HFFc6 (cell line): Measurements from ENCODE around the gene AKNA. TPM values are rescaled to one million over a fixed set of nuclear protein-coding genes. Genes with fewer than 3 reads are reported as not detected.

ENCODE experiments used
- DNase-seq: peaks from one replicate; pipeline ENCODE4 v3.0.0-alpha.2; 2018
- H3K27ac Mint-ChIP-seq: 2 replicates; pipeline ENCODE4 v1.8.0; 2020; ENCODE audit warnings: mild to moderate bottlenecking, mixed read lengths
- H3K27me3 Mint-ChIP-seq: 2 replicates; pipeline ENCODE4 v1.8.0; 2021; ENCODE audit warnings: mild to moderate bottlenecking, moderate library complexity, mixed read lengths; ENCODE audit not compliant: insufficient read depth
- H3K36me3 Mint-ChIP-seq: 2 replicates; pipeline ENCODE4 v1.8.0; 2021; ENCODE audit warnings: low read depth, mixed read lengths
- H3K4me1 Mint-ChIP-seq: 2 replicates; pipeline ENCODE4 v1.8.0; 2020; ENCODE audit warnings: low read depth, mixed read lengths
- H3K4me3 Mint-ChIP-seq: 2 replicates; pipeline ENCODE4 v1.8.0; 2020; ENCODE audit warnings: mild to moderate bottlenecking, moderate library complexity, mixed read lengths
- H3K9me3 Mint-ChIP-seq: 2 replicates; pipeline ENCODE4 v1.8.0; 2020; ENCODE audit warnings: mild to moderate bottlenecking, mixed read lengths
- total RNA-seq, 6 experiments: library from RNA; stranded (reverse); fragmentation: NEBNext Ultra II Directional; extraction: Animal tissue kit (Norgen Biotek cat#: 25700); gene quantifications; 2 replicates in 1 of 6; 3 replicates in 5 of 6; pipeline ENCODE4 v1.2.3, GENCODE V29; 2021
- TF ChIP-seq, protein P1 (sequence below): fragments of 200-600 bp; sonication (generic); IDR thresholded peaks from 2 replicates; pipeline ENCODE4 v1.5.0; 2021; ENCODE audit warnings: antibody characterized with exemption, mild to moderate bottlenecking

The AKNA gene
- total RNA-seq, 6 experiments from 2014 or later, result 9.3 to 13.1 (median 11.5) TPM

DNA sequence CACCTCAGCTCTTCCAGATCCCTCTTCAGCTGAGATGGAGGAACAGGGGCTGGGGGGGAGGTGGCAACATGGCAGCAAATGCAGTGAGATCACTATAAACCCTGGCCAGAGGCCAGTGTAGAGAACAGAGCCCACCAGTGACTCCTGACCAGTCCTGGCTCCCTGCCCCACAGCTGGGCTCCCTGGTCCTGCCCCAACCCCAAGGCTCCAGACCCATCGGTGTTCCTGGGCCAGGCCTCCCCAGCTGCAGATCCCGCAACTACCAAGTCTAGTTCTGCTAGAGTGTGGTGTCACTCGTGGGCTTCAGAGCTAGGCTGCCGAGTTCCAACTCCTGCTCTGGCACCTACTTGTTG is 16.8 kb downstream of the AKNA start:
- Mint-ChIP-seq H3K36me3 (no peaks in the 10 kb centered on the region; the same call in 1 of the 2 replicates), H3K27ac (no peak overlapping the region), H3K4me3 (no peak overlapping the region), H3K4me1 (peaks cover 26% of the 10 kb centered on the region), H3K27me3 (peaks cover 3% of the 10 kb centered on the region), H3K9me3 (no peaks in the 10 kb centered on the region)
- TF ChIP-seq, protein P1, sequence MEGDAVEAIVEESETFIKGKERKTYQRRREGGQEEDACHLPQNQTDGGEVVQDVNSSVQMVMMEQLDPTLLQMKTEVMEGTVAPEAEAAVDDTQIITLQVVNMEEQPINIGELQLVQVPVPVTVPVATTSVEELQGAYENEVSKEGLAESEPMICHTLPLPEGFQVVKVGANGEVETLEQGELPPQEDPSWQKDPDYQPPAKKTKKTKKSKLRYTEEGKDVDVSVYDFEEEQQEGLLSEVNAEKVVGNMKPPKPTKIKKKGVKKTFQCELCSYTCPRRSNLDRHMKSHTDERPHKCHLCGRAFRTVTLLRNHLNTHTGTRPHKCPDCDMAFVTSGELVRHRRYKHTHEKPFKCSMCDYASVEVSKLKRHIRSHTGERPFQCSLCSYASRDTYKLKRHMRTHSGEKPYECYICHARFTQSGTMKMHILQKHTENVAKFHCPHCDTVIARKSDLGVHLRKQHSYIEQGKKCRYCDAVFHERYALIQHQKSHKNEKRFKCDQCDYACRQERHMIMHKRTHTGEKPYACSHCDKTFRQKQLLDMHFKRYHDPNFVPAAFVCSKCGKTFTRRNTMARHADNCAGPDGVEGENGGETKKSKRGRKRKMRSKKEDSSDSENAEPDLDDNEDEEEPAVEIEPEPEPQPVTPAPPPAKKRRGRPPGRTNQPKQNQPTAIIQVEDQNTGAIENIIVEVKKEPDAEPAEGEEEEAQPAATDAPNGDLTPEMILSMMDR, result no peak
- DNase-seq, result no peak

DNA sequence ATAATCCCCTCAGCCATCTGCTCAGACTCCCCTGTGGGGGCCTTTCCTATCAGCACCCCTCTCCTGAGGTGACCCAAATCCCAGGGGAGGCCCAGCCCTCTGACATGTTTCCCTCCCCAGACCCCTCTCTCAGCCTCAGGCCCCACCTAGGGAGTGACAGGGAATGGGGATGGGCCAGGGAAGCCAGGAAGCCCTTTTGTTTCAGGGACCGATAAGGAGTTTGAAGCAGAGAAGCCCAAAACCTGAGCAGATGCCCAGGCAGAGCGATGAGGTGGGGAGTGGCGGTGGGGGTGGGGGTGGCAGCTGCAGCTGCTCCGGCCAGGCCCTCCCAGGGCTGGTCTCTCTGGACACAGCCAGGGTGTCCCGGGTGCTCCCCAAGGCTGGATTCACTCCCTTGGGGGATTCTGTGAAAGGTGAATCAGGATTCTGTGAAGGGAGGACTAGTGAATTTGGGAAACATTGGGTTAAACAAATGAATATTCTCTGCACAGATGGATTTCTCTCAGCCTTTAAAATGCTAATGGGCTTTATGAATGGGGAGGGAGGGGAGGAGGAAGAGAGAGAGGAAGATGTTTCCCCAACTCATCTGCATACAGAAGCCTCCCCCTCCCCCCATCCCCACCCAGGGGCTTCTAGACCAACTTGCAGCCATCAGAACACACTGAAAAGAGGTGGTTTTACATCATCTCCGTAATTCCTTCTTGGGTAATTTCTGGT is 17.4 kb downstream of the AKNA start:
- H3K27ac Mint-ChIP-seq, result no peak overlapping the region
- TF ChIP-seq, protein P1, result no peak
- DNase-seq, result no peak
- H3K4me3 Mint-ChIP-seq, result no peak overlapping the region
- H3K9me3 Mint-ChIP-seq, result no peaks in the 10 kb centered on the region
- peaks cover 31% of the 10 kb centered on the region for H3K4me1 Mint-ChIP-seq
- H3K27me3 Mint-ChIP-seq, result peaks cover 3% of the 10 kb centered on the region
- H3K36me3 Mint-ChIP-seq, result no peaks in the 10 kb centered on the region; the same call in 1 of the 2 replicates

DNA sequence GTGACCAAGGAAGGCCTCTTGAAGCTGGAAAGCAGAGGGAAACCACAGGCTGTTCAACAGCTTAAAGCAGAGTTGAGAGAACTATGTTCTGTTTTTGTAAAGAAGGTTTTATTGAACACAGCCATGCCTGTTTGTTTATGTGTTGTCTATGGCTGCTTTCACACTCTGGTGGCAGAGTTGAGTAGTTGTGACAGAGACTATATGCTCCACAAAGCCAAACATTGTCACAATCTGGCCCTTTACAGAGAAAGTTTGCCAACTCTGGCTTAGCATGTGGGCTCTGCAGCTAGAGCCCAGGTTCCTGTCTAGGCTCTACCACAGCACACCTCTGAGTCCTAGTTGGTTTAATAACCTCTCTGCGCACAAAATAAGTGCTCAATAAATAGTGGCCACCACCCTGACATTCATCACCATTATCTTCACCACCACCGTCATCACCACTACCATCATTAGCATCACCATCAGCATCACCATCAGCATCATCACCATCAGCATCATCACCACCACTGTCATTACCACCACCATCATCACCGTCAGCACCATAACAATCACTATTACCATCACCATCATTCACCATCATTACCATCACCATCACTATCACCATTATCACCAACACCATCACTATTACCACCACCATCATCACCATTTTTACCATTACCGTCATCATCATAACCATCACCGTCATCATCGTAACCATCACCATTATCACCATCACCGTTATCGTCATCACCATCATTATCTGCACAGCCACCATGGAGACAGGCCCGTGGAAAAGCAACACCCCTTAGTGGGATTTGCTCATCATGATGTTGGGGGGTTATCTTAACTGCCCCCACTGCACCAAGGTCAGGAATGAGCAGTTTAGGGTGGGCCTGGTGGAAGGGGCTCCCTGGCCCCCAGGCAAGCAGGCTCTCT is 18.3 kb downstream of the AKNA start:
- H3K36me3 Mint-ChIP-seq, result peaks cover 6% of the 10 kb centered on the region
- H3K27ac Mint-ChIP-seq, result no peak overlapping the region
- H3K4me1 Mint-ChIP-seq, result peaks cover 41% of the 10 kb centered on the region
- no peak overlapping the region for H3K4me3 Mint-ChIP-seq
- TF ChIP-seq, protein P1, result no peak
- no peak for DNase-seq
- no peaks in the 10 kb centered on the region for H3K9me3 Mint-ChIP-seq
- peaks cover 3% of the 10 kb centered on the region for H3K27me3 Mint-ChIP-seq

DNA sequence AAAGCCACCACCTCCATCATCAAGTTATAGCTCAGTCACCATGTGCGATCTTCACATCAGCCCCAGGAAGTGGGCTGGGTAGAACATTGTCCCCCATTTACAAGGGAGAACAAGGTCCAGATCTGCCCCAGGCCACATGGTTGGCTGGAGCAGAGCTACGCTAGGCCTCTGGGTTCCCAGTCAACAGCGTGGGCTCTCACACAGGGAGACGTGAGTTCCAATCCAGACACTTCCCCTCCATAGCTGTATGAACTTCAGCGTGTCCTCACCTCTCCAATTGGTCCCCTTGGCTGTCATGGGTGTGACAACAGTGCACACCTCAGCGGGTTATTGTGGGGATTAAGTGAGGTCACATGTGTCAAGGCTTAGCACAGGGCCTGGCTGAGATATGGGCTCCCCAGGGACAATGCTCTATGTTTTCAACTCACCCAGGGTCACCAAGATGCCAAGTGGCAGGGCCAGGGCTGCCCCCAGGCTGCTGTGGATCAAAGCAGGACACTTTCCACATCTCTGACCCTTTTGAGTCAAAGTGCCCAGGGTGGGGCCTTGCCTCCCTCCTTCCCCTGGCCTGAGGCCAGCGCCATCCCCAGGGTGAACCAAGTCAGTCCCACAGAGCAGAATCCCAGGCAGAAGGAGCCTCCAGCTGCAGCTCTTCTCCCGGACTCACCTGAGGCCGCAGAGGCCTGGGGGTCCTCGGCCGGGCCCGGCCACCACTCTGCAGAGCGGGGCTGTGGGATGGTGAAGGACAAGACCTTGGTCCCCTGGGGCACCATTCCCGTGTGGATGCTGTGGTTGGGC is 19.8 kb downstream of the AKNA start:
- Mint-ChIP-seq H3K9me3 (no peaks in the 10 kb centered on the region), H3K27ac (no peak overlapping the region), H3K36me3 (peaks cover 14% of the 10 kb centered on the region), H3K27me3 (peaks cover 3% of the 10 kb centered on the region), H3K4me3 (no peak overlapping the region), H3K4me1 (peaks cover 56% of the 10 kb centered on the region)
- no peak for DNase-seq
- TF ChIP-seq, protein P1, result no peak

DNA sequence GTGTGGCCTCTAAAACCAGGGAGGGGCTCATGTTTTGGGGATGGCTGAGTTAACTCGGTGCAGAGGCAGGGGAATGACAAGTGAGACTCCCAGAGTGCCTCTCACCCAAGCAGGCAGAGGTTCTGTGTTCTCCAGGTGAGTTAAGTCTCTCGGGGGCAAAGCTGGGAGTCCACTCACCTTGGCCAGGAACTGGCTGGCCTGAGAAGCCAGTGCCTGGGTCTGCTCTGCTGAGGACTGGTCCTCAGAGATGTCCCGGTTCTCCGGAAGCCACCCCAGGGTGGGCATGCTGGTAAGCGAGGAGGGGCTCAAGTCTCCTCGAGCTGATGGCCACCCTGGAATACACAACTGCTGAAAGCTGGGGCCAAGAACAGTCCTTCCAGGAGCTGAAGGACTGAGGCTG is 20.4 kb downstream of the AKNA start:
- H3K4me3 Mint-ChIP-seq, result no peak overlapping the region
- H3K4me1 Mint-ChIP-seq, result peaks cover 54% of the 10 kb centered on the region
- no peak for DNase-seq
- H3K36me3 Mint-ChIP-seq, result peaks cover 14% of the 10 kb centered on the region
- peaks cover 3% of the 10 kb centered on the region for H3K27me3 Mint-ChIP-seq
- no peaks in the 10 kb centered on the region for H3K9me3 Mint-ChIP-seq
- TF ChIP-seq, protein P1, result no peak
- H3K27ac Mint-ChIP-seq, result no peak overlapping the region
